TTC549 (cell line): ENCODE data around the gene CLEC4G.
"Not testable (repeated sequence)": the region's sequence is repeated elsewhere in the genome, so short reads cannot be mapped to it uniquely, and the experiment has no call there.

Source experiments
- FAIRE-seq: peaks from 2 replicates; lab custom pipeline; 2012; peaks lifted over from hg19 to GRCh38; lab: Jason Lieb, UNC

The CLEC4G gene

DNA sequence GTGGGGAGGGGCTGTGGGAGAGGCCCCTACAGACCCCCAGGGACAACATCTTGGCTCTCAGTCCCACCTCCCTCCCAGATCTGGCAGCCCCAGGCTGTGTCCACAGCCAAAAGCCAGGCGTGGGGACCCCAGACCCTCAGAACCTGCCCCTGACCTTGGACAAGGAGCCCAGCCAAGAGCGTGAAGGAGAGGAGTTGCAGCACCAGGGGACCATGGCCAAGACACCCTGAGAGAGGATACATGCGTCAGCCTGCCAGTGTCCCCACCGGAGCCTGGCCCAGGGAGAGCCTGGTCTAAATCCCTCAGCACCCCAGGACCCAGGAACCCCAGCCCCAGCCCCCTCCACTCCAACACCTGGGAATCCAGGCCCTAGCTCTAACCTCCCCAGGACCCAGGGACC, 14.4 kb upstream of the CLEC4G start:
- not testable (repeated sequence) for FAIRE-seq

DNA sequence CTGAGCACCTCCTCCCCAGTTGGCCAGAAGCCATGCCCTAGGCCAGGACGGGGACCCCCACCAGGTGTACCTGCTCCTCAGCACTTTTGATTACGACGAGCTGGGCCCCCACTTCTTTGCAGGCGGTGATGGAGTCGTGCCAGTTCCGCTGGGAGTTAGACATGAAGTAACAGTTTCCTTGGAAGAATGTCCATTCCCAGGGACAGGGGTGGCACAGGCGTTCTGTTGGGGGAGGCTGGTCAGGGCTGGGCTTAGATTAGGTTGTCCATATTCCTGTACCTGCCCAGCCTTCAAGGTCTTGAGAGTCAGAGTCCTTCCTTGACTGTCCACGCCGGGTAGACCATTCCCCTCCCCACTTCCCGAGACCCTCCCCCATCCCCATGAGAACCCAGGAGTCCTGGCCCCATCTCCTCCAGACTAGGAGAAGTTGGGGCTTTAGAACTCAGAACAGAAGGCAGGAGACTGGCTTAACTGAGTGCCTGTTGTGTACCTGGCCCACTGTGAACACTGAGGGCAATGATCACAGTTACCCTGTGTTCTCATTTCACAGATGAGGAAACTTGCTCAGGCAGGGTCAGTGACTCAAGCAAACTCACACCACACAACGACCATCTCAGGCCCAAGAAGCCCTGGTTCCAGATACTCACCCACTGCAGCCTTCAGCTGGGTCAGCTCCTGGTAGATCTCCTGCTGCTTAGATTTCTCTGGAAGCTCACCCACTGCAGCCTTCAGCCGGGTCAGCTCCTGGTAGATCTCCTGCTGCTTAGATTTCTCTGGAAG, 13.2 kb upstream of the CLEC4G start:
- FAIRE-seq: no peak

DNA sequence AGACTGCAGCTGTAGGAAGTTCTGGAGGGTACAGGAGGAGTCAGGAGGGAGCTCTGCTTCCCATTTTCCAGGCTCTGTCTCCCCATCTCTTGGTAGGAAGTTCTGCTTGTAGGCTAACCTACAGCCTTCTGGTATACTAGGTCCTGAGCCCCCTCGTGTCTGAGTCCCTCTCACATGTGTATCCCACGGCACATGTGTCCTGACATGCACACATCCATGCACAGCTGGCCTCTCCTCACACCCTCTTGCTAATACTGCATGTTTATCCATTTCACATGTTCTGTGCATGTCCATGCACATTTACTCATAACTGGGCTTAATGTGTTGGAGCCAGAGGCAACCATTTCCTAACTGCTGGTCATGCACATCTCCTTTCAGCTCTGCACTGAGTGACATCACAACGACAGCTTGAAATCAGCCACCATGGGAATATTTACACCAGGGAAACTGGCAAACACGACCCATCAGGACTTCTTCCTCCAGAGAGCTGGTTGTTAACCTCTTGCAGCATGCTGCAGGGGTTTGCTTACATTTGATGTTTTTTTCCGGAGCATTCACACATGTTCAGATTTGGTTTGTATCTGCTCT, 12.4 kb upstream of the CLEC4G start:
- FAIRE-seq: no peak

DNA sequence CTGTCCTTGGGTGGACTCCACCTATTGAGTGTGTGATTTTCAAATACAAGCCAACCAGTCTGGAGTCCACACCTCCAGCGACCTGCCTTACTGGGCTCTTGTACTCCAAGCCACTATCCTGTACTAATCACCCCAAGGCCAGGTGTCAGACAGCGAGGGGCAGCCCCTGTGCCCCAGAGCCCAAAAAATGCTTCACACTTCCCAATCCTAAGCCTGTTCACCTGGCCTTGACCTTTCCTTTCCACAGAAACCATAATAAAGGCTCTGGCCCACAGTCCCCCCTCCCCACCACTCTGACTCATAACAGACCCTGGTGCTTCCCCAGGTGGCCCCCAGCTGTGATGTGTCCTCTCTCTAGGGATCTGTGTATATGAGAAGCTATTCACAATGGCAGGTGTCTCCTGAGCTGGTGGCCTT, 11.5 kb upstream of the CLEC4G start:
- FAIRE-seq: no peak

DNA sequence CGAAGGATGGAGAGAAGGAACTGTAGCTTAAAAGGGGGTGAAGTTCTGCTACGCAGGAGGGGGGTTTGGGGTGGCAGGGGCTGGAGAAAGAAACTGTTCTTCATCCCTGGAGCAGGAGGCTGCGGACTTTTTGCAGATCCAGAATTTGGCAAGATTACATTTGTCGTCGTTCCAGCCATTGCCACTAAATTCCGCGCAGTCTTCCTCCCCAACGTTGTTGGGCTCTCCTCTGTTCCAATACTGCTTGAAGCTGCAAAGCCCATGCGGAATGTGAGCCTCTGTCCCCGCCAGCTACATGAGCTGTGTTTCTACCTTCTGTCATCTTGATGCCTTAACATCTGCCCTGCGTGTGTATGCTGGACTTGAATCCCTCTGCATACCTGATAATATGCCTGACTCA, 11.1 kb upstream of the CLEC4G start:
- FAIRE-seq: no peak

DNA sequence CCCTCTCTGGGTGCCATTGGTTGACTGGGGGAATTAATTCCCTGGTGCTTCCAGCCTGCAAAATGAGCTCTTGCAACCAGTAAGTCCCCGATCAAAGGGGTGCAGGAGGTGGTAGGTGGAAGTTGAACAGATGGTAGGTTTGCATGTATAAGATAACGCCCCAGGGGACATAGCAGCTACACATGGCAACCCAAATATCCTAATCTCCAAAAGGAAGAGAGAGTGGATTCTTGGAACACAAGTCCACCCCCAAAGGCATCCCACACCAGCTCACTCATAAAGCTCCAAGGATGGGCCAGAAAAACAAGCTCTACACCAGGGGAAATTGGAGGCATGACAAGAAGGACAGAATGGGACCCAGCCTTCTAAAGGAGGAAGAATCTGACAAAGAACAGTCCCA, 10.7 kb upstream of the CLEC4G start:
- no peak for FAIRE-seq

DNA sequence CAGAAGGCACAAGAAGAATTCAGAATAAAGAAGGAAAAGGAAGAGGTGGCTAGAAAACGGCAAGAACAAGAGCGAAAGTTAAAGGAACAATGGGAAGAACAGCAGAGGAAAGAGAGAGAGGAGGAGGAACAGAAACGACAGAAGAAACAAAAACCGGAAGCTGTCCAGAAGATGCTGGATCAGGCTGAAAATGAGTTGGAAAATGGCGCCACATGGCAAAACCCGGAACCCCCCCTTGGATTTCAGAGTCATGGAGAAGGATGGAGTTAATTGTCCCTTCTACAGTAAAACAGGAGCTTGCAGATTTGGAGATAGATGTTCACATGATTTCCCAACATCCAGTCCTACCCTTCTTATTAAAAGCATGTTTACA, 8.8 kb upstream of the CLEC4G start:
- FAIRE-seq: no peak

DNA sequence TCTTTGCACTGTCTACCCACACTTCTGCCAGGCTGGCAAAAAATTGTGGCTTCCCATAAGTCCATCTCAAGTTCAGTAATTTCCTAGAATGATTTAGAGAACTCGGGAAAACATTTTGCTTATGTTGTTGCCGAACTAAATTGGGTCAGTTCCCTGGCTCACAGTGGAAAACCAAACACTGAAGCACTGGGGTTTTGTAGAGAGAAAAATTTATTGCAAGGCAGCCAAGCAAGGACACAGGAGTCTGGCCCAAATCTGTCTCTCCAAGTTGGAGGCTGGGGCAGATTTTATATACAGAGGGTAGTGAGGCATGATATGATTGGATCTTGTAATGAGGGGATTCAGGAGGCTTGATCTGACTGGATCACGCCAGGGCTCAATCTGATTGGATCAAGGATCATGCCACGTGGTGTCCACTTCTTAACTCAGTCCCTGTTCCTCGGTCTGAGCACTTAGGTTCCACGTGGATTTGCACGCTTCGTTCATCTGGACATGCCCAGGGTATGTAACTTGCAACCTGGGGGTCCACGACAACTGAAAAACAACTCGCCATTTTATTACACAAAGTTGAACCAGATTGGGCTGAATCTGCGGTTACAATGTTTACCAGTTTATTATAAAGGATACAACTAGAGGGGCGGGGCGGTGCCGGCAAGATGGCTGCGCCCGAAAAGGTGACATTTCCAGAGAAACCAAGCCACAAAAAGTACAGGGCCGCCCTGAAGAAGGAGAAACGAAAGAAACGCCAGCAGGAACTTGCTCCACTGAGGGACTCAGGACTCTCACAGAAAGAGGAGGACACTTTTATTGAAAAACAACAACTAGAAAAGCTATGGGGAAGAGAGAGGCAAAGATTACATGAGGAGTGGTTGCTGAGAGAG, 8.1 kb upstream of the CLEC4G start:
- no peak for FAIRE-seq

DNA sequence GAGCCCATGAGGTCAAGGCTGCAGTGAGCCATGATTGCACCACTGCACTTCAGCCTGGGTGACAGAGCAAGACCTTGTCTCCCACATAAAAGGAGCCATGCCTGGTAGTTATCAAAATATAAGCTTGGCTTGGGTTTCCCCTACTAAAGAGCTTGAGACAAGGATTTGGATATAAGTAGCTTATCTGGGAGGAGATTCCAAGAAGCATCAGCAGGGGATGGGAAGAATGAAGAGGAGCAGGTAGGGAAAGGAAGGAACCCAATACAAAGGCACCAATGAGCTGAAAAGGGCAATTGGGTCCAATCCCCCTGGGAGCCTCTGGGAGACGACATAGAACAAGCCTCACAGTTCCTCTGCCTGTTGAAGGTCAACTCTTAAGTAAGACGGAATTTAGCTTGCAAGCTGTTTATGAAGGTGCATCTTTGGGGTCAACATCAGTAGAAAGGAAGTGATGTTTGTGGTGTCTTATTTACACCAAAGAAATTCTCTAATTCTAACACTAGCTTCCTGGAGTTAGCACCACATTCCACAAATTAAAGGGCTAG, 7.4 kb upstream of the CLEC4G start:
- FAIRE-seq: no peak

DNA sequence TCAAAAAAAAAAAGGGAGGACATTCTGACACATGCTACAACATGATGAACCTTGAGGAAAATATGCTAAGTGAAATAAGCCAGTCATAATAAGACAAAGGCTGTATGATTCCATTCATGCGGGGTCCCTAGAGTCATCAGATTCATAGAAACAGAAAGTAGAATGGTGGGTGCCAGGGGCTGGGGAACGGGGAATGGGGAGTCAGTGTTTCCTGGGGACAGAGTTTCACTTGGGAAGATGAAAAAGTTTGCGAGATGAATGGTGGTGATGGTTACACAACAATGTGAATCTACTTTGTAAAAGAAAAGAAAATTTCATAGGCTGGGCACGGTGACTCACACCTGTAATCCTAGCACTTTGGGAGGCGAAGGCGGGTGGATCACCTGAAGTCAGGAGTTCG, 6.1 kb upstream of the CLEC4G start:
- no peak for FAIRE-seq

DNA sequence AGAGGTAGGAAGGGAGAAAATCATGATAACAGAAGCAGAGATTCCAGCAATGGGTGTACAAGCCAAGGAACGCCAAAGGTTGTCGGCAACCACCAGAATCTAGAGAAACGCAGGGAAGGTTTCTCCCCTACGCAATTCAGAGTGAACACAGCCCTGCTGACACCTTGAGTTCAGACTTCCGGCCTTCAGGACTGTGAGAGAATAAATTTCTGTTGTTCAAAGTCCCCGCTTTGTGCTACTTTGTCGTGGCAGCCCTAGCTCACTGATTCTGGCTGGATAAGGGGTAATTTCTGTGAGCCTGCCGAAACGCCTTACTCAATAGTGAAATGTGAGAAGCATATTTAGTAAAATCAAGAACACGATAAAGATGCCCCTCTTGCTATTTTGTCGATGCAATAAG, 5.3 kb upstream of the CLEC4G start:
- no peak for FAIRE-seq

DNA sequence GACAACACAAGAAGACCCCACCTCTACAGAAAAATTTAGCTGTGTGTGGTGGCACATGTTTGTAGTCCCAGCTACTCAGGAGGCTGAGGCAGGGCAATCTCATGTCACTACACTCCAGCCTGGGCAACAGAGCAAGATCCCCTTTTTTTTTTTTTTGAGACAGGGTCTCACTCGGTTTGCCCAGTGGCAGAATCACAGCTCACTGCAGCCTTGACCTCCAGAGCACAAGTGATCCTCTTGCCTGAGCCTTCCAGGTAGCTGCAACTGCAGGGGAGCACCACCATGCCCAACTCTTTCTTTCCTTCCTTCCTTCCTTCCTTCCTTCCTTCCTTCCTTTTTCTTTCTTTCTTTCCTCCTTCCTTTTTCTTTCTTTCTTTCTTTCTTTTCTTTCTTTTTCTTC, 4.2 kb upstream of the CLEC4G start:
- no peak for FAIRE-seq

DNA sequence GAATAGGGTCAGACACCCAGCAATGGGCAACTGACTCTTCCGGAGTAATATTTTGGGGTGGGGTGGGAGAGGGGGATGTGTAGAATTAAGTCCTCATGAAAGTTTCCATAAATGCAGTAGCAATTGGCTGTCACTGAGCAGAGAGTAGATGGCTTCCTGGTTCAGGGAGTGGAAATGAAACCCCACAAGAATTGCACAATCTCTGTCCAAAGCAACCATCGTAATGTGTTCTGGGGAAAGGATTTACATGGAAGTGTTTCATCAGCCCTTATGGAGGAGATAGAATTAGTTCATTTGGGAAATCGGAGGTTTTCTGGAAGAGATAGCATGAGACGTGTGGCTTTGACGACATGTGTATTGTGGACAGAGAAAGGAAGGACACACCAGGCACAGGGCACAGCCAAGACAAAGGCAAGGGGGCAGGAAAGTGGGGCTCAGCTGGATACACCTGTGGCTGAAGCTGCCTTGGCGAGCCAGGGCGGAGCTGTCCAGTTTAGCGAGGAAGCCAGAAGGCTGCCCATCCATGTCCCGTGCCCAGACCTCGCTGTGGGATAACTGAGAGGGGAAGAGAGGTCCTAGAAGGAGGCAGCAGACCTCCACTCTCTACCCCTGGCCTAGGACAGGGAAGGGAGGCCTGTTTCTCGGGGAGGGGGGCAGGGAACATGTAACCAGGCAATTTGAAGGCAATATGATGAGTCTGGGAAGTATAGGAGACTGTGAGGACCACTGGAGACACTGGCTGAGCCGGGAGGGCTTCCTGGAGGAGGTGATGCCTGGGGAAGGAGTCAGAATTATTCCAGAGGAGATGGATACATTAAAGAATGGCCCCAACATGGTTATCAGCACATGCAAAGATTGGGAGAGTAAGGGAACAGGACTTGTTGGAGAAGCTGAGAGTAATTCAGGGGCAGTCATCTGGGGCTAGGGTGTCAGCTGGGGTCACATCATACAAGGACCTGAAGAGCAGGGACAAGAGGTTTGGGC, 2.6 kb upstream of the CLEC4G start:
- FAIRE-seq: no peak

DNA sequence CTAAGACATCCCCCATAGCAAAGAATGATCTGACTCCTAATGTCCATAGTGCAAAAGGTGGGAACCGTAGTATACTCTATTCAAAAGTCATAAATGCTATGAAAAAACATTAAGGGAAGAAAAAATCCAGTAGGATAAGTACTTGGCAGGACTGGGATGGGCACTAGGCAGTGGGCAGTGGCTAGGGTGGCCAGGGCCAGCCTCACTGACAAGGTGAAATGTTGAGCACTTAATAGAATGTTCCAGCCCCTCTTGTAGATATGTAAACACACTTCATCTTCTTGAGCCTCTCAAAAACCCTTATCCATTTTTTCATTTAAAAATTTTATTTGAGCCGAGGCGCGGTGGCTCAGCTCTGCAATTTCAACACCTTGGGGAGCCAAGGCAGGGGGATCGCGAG, 1.5 kb upstream of the CLEC4G start:
- no peak for FAIRE-seq

DNA sequence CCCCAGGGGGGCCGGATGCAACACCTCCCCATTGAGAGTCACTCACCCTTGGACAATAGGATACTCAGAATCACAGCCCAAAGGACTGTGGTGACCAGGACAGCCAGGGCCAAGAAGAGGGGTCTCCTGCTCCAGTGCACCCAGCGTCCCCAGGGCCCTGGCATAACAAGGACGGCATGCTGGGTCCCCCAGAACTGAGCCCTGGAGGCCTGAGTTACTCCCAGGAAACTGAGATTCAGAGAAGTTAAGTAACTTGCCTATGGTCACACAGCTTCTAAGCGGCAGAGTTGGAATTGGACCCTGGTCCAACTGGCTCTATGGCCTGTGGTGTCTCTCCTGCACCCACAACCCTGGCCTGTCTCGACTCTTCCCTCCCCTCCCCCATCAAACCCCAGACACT, 295 bp downstream of the CLEC4G start:
- FAIRE-seq: no peak

DNA sequence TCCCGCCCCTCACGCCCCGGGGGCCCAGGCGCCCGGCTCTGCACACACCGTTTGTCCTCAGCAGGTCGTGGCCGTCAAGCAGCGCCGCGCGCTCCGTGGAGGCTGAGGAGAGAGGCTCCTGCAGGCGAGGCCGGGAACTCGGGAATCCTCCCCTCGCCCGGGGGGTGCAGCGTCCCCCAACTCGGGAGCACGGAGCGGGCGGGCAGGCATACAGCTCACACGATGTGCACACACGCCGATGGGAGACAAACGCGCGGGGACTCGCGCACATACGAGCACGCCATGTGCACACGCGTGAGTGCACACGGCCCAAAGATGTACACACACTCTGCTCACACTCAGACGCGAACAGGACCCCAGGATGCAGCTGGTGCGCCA, 703 bp downstream of the CLEC4G start:
- no peak for FAIRE-seq

DNA sequence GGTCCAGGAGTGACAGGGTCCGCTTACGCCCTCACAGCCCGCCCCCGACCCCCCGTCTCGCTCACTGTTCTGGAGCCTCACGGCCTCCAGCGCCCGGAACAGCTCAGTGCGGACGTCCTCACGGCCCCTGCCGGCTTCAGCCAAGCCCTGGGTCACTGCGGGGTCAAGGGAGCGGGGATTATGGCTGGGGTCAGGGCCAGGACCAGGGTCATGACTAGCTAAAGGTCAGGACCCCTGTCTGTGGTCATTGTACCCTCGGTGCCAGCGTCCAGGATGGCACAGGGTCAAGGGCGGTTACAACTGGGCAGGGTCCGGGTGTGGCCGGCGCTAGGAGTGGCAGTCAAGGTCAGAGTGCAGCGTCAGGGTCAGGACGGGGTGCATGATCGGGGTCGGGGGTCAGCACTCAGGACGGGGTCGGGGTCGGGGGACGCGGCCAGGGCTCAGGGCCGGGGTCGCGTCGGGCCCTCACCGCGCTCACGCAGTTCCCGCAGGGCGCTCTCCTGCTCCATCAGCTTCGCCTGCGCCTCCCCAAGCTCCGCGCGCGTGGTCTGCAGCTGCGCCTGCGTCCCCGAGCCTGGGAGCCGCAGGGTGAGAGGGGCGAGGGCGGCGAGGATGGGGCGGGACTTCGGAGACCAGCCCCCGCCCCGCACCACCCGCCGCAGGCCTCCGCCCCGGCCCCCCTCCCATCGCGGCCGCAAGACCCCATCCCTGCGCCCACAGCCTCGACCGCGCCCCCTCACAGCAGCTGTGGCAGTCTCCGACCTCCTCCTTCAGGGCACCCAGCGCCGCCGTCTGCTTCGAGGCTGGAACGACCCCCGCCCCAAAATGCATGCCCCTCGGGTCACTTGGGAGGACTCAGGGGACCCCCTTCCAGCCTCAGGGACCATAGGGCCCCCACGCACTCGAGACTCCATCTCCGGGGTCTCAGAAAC, 1.4 kb downstream of the CLEC4G start:
- no peak for FAIRE-seq

DNA sequence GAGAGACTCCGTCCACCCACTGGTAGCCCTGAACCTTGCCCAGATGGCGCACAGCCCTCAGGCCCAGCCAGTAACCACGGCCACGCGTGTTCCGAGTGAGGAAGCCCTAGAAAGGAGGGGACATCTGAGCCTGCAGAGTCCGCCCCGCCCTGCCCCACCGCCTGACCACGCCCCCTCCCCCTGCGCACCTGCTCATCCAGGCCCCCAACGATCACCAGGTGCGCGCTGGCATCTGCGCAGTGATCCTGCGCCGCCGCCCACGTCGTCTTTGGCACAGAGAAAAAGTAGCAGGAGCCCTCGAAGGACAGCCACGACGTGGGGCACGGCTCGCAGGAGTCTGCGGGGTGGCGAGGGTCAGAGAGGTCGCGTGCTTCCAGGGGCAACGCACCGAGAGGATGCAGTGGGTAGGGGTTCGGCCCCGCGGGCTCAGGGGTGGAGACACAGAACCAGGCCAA, 2.1 kb downstream of the CLEC4G start:
- no peak for FAIRE-seq

DNA sequence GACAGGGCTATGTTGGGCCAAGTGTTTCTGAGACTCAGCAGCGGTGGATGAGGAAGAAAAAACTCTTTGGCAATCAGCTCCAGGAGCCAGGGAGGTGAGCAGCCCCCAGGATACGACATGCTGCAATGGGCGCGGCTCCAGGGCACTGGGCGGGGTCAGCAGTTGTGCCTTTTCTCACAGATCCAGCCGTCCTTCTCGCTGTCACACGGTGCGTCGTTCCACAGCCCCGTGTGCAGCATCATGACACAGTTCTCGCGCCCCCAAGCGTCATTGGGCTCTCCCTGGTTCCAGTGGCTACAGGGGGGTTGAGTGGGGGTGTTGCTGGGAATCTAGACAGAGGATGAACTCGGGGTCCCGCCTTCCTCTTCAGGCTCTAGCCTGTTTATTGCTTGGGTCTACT, 2.7 kb downstream of the CLEC4G start:
- no peak for FAIRE-seq

DNA sequence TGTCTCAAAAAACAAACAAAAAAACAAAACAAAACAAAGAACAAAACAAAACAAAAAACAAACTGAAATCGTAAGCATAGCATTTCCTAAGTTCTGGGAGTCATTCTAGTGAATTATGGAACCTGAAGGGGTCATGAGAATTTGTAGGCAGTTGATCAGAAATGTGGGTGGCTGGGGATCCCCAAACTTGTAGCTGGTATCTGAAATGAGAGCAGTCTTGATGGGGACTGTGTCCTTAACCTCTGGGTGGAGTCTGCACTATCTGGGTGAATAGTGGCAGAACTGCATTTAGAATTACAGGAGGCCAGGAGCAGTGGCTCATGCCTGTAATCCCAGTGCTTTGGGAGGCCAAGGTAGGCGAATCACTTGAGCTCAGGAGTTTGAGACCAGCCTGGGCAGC, 6.1 kb downstream of the CLEC4G start:
- no peak for FAIRE-seq

DNA sequence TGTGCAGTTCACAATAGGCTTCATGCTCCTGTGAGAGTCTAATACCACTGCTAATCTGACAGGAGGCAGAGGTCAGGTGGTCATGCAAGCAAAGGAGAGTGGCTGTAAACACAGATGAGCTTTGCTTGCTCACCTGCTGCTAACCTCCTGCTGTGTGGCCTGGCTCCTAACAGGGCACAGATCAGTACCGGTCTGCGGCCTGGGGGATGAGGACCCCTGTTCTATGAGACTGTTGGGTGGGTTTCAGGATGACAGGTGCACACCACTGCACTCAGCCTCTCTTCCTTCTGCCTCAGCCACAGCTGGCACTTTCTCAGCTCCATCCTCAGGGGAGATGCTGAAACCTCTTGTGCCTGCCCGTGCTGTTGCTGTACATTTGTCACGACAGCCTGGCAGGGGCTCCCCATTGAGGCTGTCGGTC, 9.7 kb downstream of the CLEC4G start:
- no peak for FAIRE-seq
